Glutamatergic neuron (in vitro differentiated cells): Measurements from ENCODE around the gene CLMN. TPM values are rescaled to one million over a fixed set of nuclear protein-coding genes. Genes with fewer than 3 reads are reported as not detected.

Experiments
- DNase-seq: peaks from one replicate; pipeline ENCODE4 v3.0.0; 2022
- H3K27ac Mint-ChIP-seq: one replicate; pipeline ENCODE4 v1.8.0; 2020; ENCODE audit warnings: mild to moderate bottlenecking, mixed read lengths, inconsistent platforms; ENCODE audit not compliant: unreplicated experiment
- H3K27me3 Mint-ChIP-seq: one replicate; pipeline ENCODE4 v1.8.0; 2020; ENCODE audit warnings: mild to moderate bottlenecking, moderate library complexity, mixed read lengths, inconsistent platforms; ENCODE audit not compliant: unreplicated experiment
- H3K36me3 Mint-ChIP-seq: one replicate; pipeline ENCODE4 v1.8.0; 2020; ENCODE audit warnings: mild to moderate bottlenecking, mixed read lengths, inconsistent platforms; ENCODE audit not compliant: unreplicated experiment
- H3K4me1 Mint-ChIP-seq: one replicate; pipeline ENCODE4 v1.8.0; 2020; ENCODE audit warnings: mild to moderate bottlenecking, low read depth, mixed read lengths, inconsistent platforms; ENCODE audit not compliant: unreplicated experiment
- H3K4me3 Mint-ChIP-seq: one replicate; pipeline ENCODE4 v1.8.0; 2020; ENCODE audit warnings: mild to moderate bottlenecking, mixed read lengths, inconsistent platforms; ENCODE audit not compliant: unreplicated experiment
- H3K9me3 Mint-ChIP-seq: one replicate; pipeline ENCODE4 v1.8.0; 2020; ENCODE audit warnings: mild to moderate bottlenecking, moderate library complexity, mixed read lengths, inconsistent platforms; ENCODE audit not compliant: unreplicated experiment
- total RNA-seq: library from RNA; stranded (reverse); fragmentation: NEBNext Ultra II Directional; extraction: Animal tissue kit (Norgen Biotek cat#: 25700); gene quantifications from one replicate; pipeline ENCODE4 v1.2.1, GENCODE V29; 2021; ENCODE audit not compliant: unreplicated experiment
- TF ChIP-seq, protein P1 (sequence below): fragments of 200-600 bp; sonication (generic); IDR thresholded peaks from one replicate; pipeline ENCODE4 v1.5.0; 2021; ENCODE audit not compliant: partially characterized antibody, unreplicated experiment

CLMN gene
- total RNA-seq, 1 donor from 2014 or later = 17.6 TPM

DNA sequence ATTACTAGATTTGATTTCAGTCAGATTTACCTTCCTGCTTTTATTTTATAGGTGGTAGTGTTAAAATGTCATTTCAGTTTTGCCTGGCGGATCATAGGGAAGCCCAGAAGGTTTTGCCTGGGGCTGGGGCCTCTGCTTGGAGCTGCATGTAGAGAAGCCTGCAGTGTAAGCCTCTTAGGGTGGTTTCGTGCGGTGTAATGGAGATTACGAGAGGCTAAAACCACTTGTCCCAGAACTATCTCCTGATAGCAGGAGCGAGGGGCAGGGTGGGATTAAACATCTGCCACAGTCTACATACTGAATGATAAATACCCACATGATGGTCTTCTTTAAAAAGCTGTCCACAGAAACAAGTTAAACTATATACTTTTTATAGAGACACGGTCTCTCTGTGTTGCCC, 127.4 kb downstream of the CLMN start:
- no peak for DNase-seq
- Mint-ChIP-seq H3K4me1 (no peaks in the 10 kb centered on the region), H3K27ac (no peak overlapping the region), H3K9me3 (peaks cover 4% of the 10 kb centered on the region), H3K27me3 (peaks cover 2% of the 10 kb centered on the region), H3K36me3 (peaks cover 7% of the 10 kb centered on the region), H3K4me3 (no peak overlapping the region)
- TF ChIP-seq, protein P1, sequence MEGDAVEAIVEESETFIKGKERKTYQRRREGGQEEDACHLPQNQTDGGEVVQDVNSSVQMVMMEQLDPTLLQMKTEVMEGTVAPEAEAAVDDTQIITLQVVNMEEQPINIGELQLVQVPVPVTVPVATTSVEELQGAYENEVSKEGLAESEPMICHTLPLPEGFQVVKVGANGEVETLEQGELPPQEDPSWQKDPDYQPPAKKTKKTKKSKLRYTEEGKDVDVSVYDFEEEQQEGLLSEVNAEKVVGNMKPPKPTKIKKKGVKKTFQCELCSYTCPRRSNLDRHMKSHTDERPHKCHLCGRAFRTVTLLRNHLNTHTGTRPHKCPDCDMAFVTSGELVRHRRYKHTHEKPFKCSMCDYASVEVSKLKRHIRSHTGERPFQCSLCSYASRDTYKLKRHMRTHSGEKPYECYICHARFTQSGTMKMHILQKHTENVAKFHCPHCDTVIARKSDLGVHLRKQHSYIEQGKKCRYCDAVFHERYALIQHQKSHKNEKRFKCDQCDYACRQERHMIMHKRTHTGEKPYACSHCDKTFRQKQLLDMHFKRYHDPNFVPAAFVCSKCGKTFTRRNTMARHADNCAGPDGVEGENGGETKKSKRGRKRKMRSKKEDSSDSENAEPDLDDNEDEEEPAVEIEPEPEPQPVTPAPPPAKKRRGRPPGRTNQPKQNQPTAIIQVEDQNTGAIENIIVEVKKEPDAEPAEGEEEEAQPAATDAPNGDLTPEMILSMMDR = no peak

DNA sequence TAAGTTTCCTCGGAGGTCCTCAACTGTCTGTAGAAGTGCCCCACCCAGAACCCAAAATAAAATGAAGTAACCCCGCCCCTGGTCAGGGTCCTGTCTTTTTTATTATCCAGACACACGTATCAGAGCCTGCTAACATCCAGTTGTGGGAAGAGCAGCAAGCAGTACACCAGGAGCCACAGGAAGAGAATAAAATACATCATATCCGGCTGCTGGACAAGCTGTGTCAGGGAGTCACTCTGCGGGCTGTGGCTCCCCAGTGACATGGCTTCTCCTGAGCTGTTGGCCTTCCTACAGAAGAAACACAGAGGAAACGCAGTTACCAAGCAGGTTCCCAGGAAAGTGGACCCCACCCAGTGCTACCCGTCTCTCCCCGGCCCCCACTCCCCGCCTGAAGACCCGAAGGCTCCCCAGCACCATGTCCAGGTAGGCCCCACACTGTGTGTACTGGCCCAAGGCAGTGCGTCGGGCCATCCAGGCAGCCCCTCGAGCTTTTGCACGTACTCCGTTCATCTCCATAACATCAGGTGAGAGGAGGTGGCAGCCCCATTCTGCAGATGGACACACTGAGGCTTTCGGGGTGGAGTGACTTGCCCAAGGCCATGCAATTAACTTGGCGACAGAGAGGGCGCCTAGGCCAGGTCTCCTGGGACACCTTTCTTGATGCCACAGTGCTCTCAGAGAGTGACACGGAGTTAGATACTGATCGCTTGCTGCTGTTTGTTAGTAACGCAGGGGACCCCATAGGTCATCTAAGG, 128.1 kb downstream of the CLMN start:
- Mint-ChIP-seq H3K27me3 (peaks cover 2% of the 10 kb centered on the region), H3K27ac (no peak overlapping the region)

DNA sequence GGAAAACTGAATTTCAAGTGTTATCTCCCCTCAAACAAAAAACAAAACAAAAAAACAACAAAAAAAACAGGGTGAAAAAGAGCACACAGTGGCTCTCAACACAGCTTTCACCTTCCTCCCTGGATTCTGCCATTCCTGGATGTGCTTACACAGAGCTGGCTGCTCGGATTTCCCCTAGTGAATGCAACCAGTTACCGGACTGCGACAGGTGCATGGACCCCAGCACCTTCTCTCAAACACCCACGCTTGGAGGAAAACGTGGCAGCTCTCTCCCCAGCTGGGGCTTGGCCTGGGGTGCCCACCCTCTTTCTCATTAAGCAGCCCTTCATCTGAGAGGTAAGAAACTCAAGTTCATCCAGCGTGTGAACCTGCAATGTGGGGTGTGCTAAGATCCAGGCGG, 128.9 kb downstream of the CLMN start:
- Mint-ChIP-seq H3K27me3 (peaks cover 2% of the 10 kb centered on the region), H3K9me3 (peaks cover 2% of the 10 kb centered on the region), H3K27ac (no peak overlapping the region), H3K4me1 (no peaks in the 10 kb centered on the region), H3K36me3 (peaks cover 7% of the 10 kb centered on the region), H3K4me3 (no peak overlapping the region)
- DNase-seq = no peak
- TF ChIP-seq, protein P1 = no peak

More for the DNA sequence above, 128.1 kb downstream of the CLMN start:
- no peak for DNase-seq
- peaks cover 7% of the 10 kb centered on the region for H3K36me3 Mint-ChIP-seq
- H3K4me3 Mint-ChIP-seq = no peak overlapping the region
- TF ChIP-seq, protein P1 = no peak
- peaks cover 2% of the 10 kb centered on the region for H3K9me3 Mint-ChIP-seq
- no peaks in the 10 kb centered on the region for H3K4me1 Mint-ChIP-seq

DNA sequence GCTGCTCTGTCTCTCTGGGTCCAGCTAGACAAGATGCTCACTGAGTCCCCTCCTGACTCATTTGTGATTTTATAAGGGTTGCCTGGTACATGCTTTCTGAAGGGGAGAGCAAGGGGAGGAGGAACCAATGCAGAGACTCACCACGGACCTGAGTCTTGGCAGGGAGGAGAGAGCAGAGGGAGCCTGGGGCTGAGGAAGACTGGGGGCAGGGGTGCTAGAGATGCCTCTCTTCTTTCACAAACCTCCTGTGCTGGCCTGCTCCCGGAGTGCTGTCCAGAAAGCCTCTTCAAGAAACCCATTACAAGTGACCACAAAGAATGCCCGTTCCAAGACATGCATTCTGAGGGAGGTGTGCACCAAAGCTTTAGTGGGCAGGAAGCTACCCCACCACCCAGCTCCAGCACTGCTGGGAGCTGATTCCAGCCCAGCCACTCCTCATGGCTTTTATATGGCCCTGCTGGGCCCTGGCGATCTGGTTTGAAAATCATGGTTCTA, 129.3 kb downstream of the CLMN start:
- no peak overlapping the region for H3K27ac Mint-ChIP-seq

More for the DNA sequence above, 129.3 kb downstream of the CLMN start:
- Mint-ChIP-seq H3K36me3 (peaks cover 7% of the 10 kb centered on the region), H3K4me1 (no peaks in the 10 kb centered on the region), H3K4me3 (no peak overlapping the region), H3K9me3 (peaks cover 2% of the 10 kb centered on the region), H3K27me3 (peaks cover 2% of the 10 kb centered on the region)
- TF ChIP-seq, protein P1 = no peak
- DNase-seq = no peak
